RCC 7860 (cell line): ENCODE results near the gene EMP2.

Source experiments
- DNase-seq: peaks from one replicate; pipeline ENCODE4 v3.0.0-alpha.2; 2015; ENCODE audit warnings: low spot score
- FAIRE-seq: peaks from 2 replicates; lab custom pipeline; 2012; peaks lifted over from hg19 to GRCh38; lab: Jason Lieb, UNC

Gene EMP2

DNA sequence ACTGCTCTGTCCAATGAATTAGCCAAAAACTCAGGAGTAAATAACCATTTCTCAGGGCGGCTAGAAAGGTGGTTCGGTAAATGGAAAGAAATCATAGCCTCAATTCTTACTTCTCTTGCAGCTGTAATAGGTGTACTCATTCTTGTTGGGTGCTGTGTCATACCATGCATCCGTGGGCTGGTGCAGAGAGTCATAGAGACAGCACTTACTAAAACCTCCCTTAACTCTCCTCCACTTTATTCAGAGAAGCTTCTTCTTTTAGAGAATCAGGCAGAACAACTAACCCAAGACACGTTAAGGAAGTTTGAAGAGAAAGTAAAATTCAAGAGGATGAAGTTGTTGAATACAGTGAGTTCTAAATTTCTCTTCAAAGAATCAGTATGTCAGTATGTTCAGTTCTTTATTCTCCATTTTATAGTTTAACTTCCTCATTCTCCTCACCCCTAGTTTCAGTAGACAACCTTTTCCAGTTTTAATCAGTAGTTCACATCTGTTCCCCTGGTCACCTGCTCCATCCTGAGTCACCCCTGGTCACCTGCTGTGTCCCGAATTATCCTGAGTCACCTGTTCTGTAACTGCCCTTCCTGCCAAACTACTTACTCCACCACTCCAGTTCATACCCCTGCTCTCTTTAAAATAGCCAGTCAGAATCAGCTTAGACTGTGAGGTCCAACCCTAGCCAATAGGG lies 85.9 kb downstream of the EMP2 start:
- FAIRE-seq (no peak), DNase-seq (no peak)

DNA sequence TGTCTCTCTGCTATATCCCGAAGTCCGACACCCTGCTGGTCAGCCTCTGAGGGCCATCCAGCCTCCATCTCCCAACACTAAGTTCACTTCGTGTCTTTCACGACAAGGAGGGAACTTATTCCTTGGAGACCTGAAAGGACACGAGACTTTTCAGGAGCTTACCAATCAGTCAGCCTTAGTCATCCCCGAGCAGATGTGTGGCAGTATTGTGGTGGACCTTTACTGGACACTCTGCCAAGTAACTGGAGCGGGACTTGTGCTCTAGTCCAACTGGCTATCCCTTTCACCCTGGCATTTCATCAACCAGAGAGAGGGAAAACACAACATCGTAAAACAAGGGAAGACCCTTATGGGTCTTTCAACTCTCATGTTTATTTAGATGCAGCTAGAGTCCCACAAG lies 87.1 kb downstream of the EMP2 start:
- FAIRE-seq: no peak
- no peak for DNase-seq

DNA sequence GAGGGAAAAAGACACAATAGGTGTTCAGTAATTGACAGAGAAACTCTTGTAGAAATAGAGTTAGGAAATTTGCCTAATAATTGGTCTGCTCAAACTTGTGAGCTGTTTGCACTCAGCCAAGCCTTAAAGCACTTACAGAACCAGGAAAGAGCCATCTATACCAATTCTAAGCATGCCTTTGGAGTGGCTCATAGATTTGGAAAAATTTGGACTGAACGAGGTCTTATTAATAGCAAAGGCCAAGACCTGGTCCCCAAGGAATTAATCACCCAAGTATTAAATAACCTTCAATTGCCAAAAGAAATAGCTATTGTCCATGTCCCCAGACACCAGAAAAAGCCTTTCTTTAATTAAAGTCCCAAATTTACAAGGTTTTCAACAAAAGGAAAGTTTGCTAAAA lies 90.3 kb downstream of the EMP2 start:
- FAIRE-seq: no peak
- no peak for DNase-seq

DNA sequence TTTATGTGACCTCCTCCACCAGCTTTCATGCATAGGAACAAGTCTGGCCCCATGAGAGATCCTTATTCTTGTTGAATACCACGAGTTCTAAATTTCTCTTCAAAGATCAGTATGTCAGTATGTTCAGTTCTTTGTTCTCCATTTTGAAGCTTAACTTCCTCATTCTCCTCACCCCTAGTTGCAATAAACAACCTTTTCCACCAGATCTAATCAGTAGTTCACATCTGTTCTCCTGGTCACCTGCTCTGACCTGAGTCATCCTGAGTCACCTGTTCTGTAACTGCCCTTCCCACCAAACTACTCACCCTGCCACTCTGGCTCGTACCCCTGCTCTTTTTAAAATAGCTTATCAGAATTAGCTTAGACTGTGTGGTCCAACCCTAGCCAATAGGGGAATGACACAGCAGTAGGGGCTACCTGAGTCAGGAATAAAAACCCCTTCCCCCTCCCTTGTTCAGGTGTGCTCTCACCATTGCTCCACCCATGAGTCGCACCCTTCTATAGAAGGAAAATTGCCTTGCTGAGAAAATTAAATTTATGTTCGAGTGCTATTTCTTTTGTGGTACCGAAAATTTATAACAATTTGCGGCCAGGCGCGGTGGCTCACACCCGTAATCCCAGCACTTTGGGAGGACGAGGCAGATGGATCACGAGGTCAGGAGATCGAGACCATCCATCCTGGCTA lies 94.6 kb downstream of the EMP2 start:
- no peak for FAIRE-seq
- DNase-seq: no peak

DNA sequence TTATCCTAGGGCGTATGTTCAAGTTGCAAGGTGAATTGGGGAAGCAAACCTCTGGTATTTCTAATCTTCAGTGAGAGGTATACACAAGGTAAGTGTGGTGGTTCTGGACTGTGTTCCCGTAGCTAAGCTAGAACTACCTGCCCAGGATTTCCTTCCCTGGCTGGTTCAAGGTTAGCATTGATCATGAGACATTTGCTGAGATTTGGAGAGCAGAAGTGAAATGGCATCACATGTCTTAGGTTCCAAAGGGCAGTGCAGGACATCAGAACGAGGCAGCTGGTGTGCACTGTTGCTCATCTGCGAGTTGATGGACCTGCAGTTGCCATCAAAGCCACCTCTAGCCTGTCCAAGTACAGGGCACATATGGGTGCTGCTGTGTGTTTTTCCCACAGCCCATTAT lies 95.2 kb downstream of the EMP2 start:
- FAIRE-seq (no peak), DNase-seq (no peak)

DNA sequence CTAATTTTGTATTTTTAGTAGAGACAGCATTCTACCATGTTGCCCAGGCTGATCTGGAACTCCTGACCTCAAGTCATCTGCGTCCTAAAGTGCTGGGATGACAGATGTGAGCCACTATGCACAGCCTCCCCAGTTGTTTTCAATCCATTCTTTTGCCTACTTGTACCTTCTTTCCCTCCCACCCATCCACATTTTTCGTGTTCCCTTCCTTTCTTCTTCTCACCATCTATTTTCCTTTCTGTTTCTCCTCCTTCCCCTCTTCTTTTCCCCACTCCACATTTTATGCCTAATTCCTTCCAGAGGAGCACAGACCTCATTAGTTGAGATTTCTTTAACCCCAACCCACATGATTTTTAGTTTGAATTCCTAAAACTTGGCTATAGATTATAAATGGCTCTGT lies 100.2 kb downstream of the EMP2 start:
- DNase-seq (no peak), FAIRE-seq (no peak)
